Measurements from ENCODE around the gene ACKR1.

ACKR1 gene

GRCh38 chr1:159218649-159219636 lies 14.3 kb downstream of the ACKR1 start:
- Histone ChIP-seq H3K4me1 (ENCODE audit: control insufficient read depth, low read length) (no peaks in the 10 kb centered on the region), H3K4me2 (ENCODE audit: low read length) (no peak overlapping the region), H3K27ac (ENCODE audit: low read depth, low read length) (no peak overlapping the region), H4K20me1 (ENCODE audit: control insufficient read depth, insufficient read depth, low read depth, low read length) (no peaks in the 10 kb centered on the region), H3K36me3 (ENCODE audit: control insufficient read depth, low read length) (no peaks in the 10 kb centered on the region), H3K79me2 (ENCODE audit: control insufficient read depth, low read length) (no peaks in the 10 kb centered on the region), H3K27me3 (ENCODE audit: control insufficient read depth, low read length) (0 out of 2 replicates have a peak, but pooled peaks cover 2% of the 10 kb centered on the region), H3K9me3 (ENCODE audit: control insufficient read depth, insufficient read depth, low read length) (no peaks in the 10 kb centered on the region), H3F3A (ENCODE audit: control insufficient read depth, insufficient read depth) (no peaks in the 10 kb centered on the region), H3K9me2 (replicated peaks; ENCODE audit: control insufficient read depth, low read length) (no peaks in the 10 kb centered on the region), H3K4me3 (ENCODE audit: low read length) (no peak overlapping the region)
- no peak for TF ChIP-seq EZH2phosphoT487 (IDR thresholded peaks at IDR 0.05; ENCODE audit: borderline replicate concordance, low read length)

- H3K27me3 ChIP-seq (ENCODE audit: control insufficient read depth, low read length): no peaks in the 10 kb centered on the region
- no peak overlapping the region for H3K4me3 ChIP-seq (ENCODE audit: low read length)
- H3K4me1 ChIP-seq (ENCODE audit: control insufficient read depth, low read length): no peaks in the 10 kb centered on the region
- H3K9me3 ChIP-seq (ENCODE audit: control insufficient read depth, insufficient read depth, low read length): no peaks in the 10 kb centered on the region
- no peaks in the 10 kb centered on the region for H4K20me1 ChIP-seq (ENCODE audit: control insufficient read depth, insufficient read depth, low read depth, low read length)
- no peak overlapping the region for H3K27ac ChIP-seq (ENCODE audit: low read depth, low read length)
- H3K36me3 ChIP-seq (ENCODE audit: control insufficient read depth, low read length): no peaks in the 10 kb centered on the region
- H3K9me2 ChIP-seq (replicated peaks; ENCODE audit: control insufficient read depth, low read length): no peaks in the 10 kb centered on the region
- TF ChIP-seq EZH2phosphoT487 (IDR thresholded peaks at IDR 0.05; ENCODE audit: borderline replicate concordance, low read length): no peak
- TF ChIP-seq CTCF (IDR thresholded peaks at IDR 0.05; ENCODE audit: low read depth, low read length, poor library complexity, severe bottlenecking): no peak
- H3K79me2 ChIP-seq (ENCODE audit: control insufficient read depth, low read length): no peaks in the 10 kb centered on the region
- H3F3A ChIP-seq (ENCODE audit: control insufficient read depth, insufficient read depth): no peaks in the 10 kb centered on the region
- H3K4me2 ChIP-seq (ENCODE audit: low read length): no peak overlapping the region
These were observed 17.6 kb downstream of the ACKR1 start for GRCh38 chr1:159222075-159222865.

GRCh38 chr1:159223004-159223403 lies 18.3 kb downstream of the ACKR1 start:
- H3F3A ChIP-seq (ENCODE audit: control insufficient read depth, insufficient read depth): no peaks in the 10 kb centered on the region
- no peak overlapping the region for H3K4me3 ChIP-seq (ENCODE audit: low read length)
- no peaks in the 10 kb centered on the region for H3K4me1 ChIP-seq (ENCODE audit: control insufficient read depth, low read length)
- H3K79me2 ChIP-seq (ENCODE audit: control insufficient read depth, low read length): no peaks in the 10 kb centered on the region
- H3K4me2 ChIP-seq (ENCODE audit: low read length): no peak overlapping the region
- no peak overlapping the region for H3K27ac ChIP-seq (ENCODE audit: low read depth, low read length)
- no peaks in the 10 kb centered on the region for H3K36me3 ChIP-seq (ENCODE audit: control insufficient read depth, low read length)
- H3K27me3 ChIP-seq (ENCODE audit: control insufficient read depth, low read length): no peaks in the 10 kb centered on the region
- no peaks in the 10 kb centered on the region for H4K20me1 ChIP-seq (ENCODE audit: control insufficient read depth, insufficient read depth, low read depth, low read length)
- no peak for TF ChIP-seq CTCF (IDR thresholded peaks at IDR 0.05; ENCODE audit: low read depth, low read length, poor library complexity, severe bottlenecking)
- TF ChIP-seq EZH2phosphoT487 (IDR thresholded peaks at IDR 0.05; ENCODE audit: borderline replicate concordance, low read length): no peak
- H3K9me2 ChIP-seq (replicated peaks; ENCODE audit: control insufficient read depth, low read length): no peaks in the 10 kb centered on the region
- H3K9me3 ChIP-seq (ENCODE audit: control insufficient read depth, insufficient read depth, low read length): no peaks in the 10 kb centered on the region
